AG04450 (cell line): ENCODE results near the gene SGK2. TPM values are rescaled to one million over a fixed set of nuclear protein-coding genes. Genes with fewer than 3 reads are reported as not detected.
"Not testable (repeated sequence)": the region's sequence is repeated elsewhere in the genome, so short reads cannot be mapped to it uniquely, and the experiment has no call there.

ENCODE experiments used
- CTCF ChIA-PET: fragments of 300-600, 350-600 bp; formaldehyde crosslinking; extraction: SDS; loops from one replicate; lab custom pipeline; 2022; ENCODE audit warnings: antibody characterized with exemption, inconsistent platforms; lab: Charles Lee
- POLR2A ChIA-PET: fragments of 350-600 bp; formaldehyde crosslinking; extraction: SDS; loops from one replicate; lab custom pipeline; 2021; ENCODE audit warnings: antibody characterized with exemption, inconsistent platforms; lab: Yijun Ruan, JAX
- DNase-seq: peaks from one replicate; pipeline ENCODE4 v3.0.0-alpha.2; 2011; ENCODE audit warnings: low read depth, low spot score
- H3K27ac ChIP-seq: one replicate; pipeline ENCODE4 v1.5.1; 2012; ENCODE audit warnings: low read depth, low read length, control low read depth
- H3K27me3 ChIP-seq: one replicate; pipeline ENCODE4 v1.6.0; 2012; ENCODE audit warnings: low read length; ENCODE audit not compliant: control insufficient read depth, insufficient read depth
- H3K4me3 ChIP-seq: 2 replicates; pipeline ENCODE4 v1.5.1; 2011; ENCODE audit warnings: mild to moderate bottlenecking, low read depth, low read length, control low read depth
- H3K9me3 ChIP-seq: 2 replicates; pipeline ENCODE4 v1.5.1; 2012; ENCODE audit warnings: low read length; ENCODE audit not compliant: control insufficient read depth, insufficient read depth
- polyA plus RNA-seq: library from polyadenylated mRNA; depleted of rRNA; stranded (reverse); fragments of >200 nt; gene quantifications from 2 replicates; pipeline ENCODE4 v1.2.3, GENCODE V29; 2011
- TF ChIP-seq, protein P1 (sequence below): IDR thresholded peaks from 2 replicates; pipeline ENCODE4 v1.5.1; 2011; ENCODE audit warnings: low read depth, low read length, control low read depth, inconsistent platforms

Gene SGK2
- polyA plus RNA-seq, 1 experiment: 0.12 TPM

DNA sequence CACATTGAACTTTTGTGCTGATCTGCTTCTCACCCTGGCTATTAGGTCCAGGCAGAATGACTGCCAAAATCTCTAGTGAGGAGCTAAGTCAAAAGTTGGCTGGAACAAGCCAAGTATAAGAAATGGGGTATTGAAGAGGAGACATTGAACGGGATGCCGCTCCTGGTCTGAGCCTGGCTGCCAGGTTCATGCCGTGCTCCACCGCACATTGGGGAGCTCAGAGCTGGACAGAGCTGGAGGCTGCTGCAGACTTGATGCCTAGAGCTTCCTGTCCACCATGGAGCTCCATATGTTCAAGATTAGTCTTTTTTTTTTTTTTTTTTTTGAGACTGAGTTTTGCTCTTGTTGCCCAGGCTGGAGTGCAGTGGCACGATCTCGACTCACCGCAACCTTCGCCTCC, 27.8 kb downstream of the SGK2 start:
- Histone ChIP-seq H3K4me3 (no peak overlapping the region), H3K27me3 (no peaks in the 10 kb centered on the region), H3K9me3 (no peaks in the 10 kb centered on the region), H3K27ac (no peak overlapping the region)
- CTCF ChIA-PET: interaction anchor here (1.1 to 4.6 kb wide), 3 partner anchors 48 to 494 kb away, joined by 3 to 35 read pairs (median 3); no protein-coding TSS in a partner anchor
- POLR2A ChIA-PET: interaction anchor here (0.7 kb wide), 1 partner anchor 51 kb away, joined by 6 read pairs; no protein-coding TSS in a partner anchor
- DNase-seq: no peak
- TF ChIP-seq, protein P1, sequence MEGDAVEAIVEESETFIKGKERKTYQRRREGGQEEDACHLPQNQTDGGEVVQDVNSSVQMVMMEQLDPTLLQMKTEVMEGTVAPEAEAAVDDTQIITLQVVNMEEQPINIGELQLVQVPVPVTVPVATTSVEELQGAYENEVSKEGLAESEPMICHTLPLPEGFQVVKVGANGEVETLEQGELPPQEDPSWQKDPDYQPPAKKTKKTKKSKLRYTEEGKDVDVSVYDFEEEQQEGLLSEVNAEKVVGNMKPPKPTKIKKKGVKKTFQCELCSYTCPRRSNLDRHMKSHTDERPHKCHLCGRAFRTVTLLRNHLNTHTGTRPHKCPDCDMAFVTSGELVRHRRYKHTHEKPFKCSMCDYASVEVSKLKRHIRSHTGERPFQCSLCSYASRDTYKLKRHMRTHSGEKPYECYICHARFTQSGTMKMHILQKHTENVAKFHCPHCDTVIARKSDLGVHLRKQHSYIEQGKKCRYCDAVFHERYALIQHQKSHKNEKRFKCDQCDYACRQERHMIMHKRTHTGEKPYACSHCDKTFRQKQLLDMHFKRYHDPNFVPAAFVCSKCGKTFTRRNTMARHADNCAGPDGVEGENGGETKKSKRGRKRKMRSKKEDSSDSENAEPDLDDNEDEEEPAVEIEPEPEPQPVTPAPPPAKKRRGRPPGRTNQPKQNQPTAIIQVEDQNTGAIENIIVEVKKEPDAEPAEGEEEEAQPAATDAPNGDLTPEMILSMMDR: no peak

DNA sequence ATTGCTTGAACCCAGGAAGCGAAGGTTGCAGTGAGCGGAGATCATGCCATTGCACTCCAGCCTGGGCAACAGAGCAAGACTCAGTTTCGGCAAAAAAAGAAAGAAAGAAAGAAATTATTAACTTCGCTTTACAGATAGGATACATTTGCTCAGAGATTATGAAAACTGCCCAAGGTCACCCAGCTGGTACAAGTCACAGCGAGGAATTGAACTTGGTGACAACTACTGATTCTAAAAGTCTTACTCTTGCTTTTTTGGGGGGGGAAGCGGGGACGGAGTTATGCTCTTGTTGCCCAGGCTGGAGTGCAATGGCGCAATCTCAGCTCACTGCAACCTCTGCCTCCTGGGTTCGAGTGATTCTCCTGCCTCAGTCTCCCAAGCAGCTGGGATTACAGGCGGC, 29.7 kb downstream of the SGK2 start:
- DNase-seq, H3K4me3 ChIP-seq, H3K9me3 ChIP-seq, POLR2A ChIA-PET, H3K27ac ChIP-seq, H3K27me3 ChIP-seq: not testable (repeated sequence)
- CTCF ChIA-PET: interaction anchor here (1.8 kb wide), 1 partner anchor 51 kb away, joined by 4 read pairs; no protein-coding TSS in a partner anchor

DNA sequence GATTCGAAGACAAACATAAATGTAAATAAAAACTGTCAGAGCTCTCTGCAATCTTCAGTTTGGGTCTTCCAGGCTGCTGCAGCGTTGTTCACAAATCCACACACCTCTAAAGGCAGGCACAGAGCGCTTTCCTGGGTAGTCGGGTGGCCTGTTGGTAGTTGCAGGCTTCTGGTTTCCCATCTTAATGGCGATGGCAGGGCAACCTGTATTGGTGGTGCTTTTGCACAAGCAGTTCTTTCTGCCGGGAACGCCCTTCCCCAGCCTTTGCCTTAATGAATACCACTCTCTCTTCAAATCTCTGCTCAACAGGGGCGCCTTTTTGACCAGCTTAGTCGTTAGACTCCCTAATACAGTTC, 31.2 kb downstream of the SGK2 start:
- H3K4me3 ChIP-seq: peak overlapping the region; percentile 93
- peak overlapping the region; percentile 47 for H3K27ac ChIP-seq
- TF ChIP-seq, protein P1: 0 out of 2 replicates have a peak, but pooled peaks have one; percentile 1
- H3K27me3 ChIP-seq: no peaks in the 10 kb centered on the region
- H3K9me3 ChIP-seq: no peaks in the 10 kb centered on the region
- ChIA-PET POLR2A (interaction anchor here (1.2 to 1.6 kb wide), 5 partner anchors 21 to 133 kb away, joined by 3 to 9 read pairs (median 6); partner anchors contain the start of gene SRSF6), CTCF (interaction anchor here (2.8 kb wide), 1 partner anchor 52 kb away, joined by 19 read pairs; no protein-coding TSS in a partner anchor)
- no peak for DNase-seq

DNA sequence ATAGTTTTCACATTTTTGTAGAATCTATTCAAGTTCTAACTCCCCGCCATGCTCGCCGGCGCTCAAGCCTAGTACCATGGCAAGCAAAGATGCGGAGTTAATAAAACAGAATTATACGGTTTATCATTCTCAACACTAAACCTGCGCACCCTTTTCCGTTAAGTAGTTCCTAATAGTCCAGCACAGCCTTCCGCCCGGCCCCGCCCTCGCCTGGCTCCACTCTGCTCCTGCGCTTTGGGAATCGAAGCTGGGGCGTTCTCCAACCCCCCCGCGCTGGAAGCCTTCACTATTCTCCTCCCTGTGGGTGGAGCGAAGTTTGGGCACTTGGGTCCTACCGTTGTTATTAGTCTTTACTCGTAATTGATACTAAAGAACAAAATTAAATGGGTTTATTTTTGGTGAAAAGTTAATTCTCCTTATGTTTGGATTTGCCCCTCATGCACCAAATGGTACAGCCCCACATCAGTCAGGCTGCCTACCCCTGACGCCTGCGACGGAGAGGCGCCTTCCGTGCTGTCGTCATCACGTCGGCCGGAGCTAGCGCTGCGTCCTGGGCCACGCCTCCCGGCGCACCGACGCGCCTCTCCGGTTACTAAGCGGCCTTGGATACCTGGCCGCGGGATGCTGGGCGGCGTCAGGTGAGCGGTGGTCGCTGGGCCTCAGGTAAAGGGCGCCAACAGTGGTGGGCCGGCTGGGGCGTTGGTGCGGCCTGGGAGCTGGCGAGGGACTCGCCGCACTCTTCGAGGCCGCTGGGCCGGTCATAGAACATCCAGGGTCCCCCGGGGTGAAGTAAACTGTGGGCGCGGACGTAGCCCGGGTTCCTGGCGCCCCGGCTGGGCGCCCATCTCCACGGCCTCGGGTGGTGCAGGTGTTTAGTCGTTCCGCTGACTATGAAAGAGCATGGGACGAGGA, 31.8 kb downstream of the SGK2 start, which contains the start of gene IFT52:
Gene IFT52, plus strand, starts transcription at position 546 of the 912 bp plus-strand sequence. CDS start 3,762 bp downstream, outside the sequence.
- peak within 1 kb of the TSS; percentile 57 for H3K27ac ChIP-seq
- CTCF ChIA-PET: interaction anchor here (0.6 to 2.8 kb wide), 2 partner anchors 52 to 599 kb away, joined by 3 to 19 read pairs; no protein-coding TSS in a partner anchor
- POLR2A ChIA-PET: interaction anchor here (0.6 to 1.6 kb wide), 10 partner anchors 21 to 885 kb away, joined by 3 to 9 read pairs (median 4); partner anchors contain the start of gene SRSF6
- H3K4me3 ChIP-seq: peak within 1 kb of the TSS; percentile 93
- TF ChIP-seq, protein P1: 0 out of 2 replicates have a peak, but pooled peaks have one; percentile 0
- no peaks in the 10 kb centered on the region for H3K27me3 ChIP-seq
- H3K9me3 ChIP-seq: no peaks in the 10 kb centered on the region
- DNase-seq: peak; percentile 69

DNA sequence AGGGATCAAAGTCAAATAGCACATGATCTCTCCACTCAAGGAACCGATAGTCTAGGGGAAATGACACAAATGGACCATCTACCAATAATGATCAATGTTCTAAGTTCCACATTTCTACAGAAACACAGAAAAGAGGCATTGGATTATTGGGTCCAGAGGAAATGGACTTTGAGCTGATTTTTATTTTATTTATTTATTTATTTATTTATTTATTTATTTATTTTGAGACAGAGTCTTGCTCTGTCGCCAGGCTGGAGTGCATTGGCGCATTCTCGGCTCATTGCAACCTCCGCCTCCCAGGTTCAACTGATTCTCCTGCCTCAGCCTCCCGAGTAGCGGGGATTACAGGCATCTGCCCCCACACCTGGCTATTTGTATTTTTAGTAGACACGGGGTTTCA, 43.1 kb downstream of the SGK2 start:
- CTCF ChIA-PET: interaction anchor here (0.6 kb wide), 1 partner anchor 939 kb away, joined by 5 read pairs; no protein-coding TSS in a partner anchor
- H3K27me3 ChIP-seq, H3K9me3 ChIP-seq, H3K27ac ChIP-seq, DNase-seq, POLR2A ChIA-PET, H3K4me3 ChIP-seq: not testable (repeated sequence)
